GM23338 (cell line): ENCODE measurements around the gene ARHGEF28. TPM values are rescaled to one million over a fixed set of nuclear protein-coding genes. Genes with fewer than 3 reads are reported as not detected.

Experiments used
- ATAC-seq: fragments of 200-7000 bp; cut with Tn5 transposase; 3 replicates; pipeline ENCODE4 v1.9.1; 2020
- DNase-seq: peaks from one replicate; pipeline ENCODE4 v3.0.0-alpha.2; 2015; ENCODE audit warnings: low spot score
- H2AFZ ChIP-seq: fragments of 200-600 bp; sonication (generic); 2 replicates; pipeline ENCODE4 v1.8.0; 2016; ENCODE audit warnings: antibody characterized with exemption, mild to moderate bottlenecking, moderate library complexity
- H3F3A ChIP-seq: fragments of 200-600 bp; sonication (generic); replicated peaks from 2 replicates; pipeline ENCODE4 v1.8.0; 2017; ENCODE audit warnings: antibody characterized with exemption, mixed run types, low read depth
- H3K27ac ChIP-seq: fragments of 200-600 bp; sonication (generic); 2 replicates; pipeline ENCODE4 v1.6.1; 2016; ENCODE audit warnings: low read depth
- H3K27me3 ChIP-seq: fragments of 200-600 bp; sonication (generic); 2 replicates; pipeline ENCODE4 v1.8.0; 2016; ENCODE audit warnings: mild to moderate bottlenecking, mixed run types, moderate library complexity; ENCODE audit not compliant: insufficient read depth
- H3K36me3 ChIP-seq: fragments of 200-600 bp; sonication (generic); 2 replicates; pipeline ENCODE4 v1.8.0; 2016; ENCODE audit warnings: mild to moderate bottlenecking; ENCODE audit not compliant: insufficient read depth
- H3K4me1 ChIP-seq: fragments of 200-600 bp; sonication (generic); 2 replicates; pipeline ENCODE4 v1.8.0; 2016; ENCODE audit warnings: mild to moderate bottlenecking, moderate library complexity; ENCODE audit not compliant: insufficient read depth
- H3K4me2 ChIP-seq: fragments of 200-600 bp; sonication (generic); 2 replicates; pipeline ENCODE4 v1.7.1; 2017; ENCODE audit warnings: mixed run types
- H3K4me3 ChIP-seq: fragments of 200-600 bp; sonication (generic); 2 replicates; pipeline ENCODE4 v1.6.1; 2016; ENCODE audit warnings: mixed run types
- H3K79me2 ChIP-seq: fragments of 200-600 bp; sonication (generic); replicated peaks from 2 replicates; pipeline ENCODE4 v1.8.0; 2017; ENCODE audit warnings: mild to moderate bottlenecking; ENCODE audit not compliant: insufficient read depth
- H3K9me2 ChIP-seq: fragments of 200-600 bp; sonication (generic); 2 replicates; pipeline ENCODE4 v1.8.0; 2017; ENCODE audit not compliant: insufficient read depth
- H4K20me1 ChIP-seq: fragments of 200-600 bp; sonication (generic); replicated peaks from 2 replicates; pipeline ENCODE4 v1.8.0; 2017; ENCODE audit warnings: mild to moderate bottlenecking; ENCODE audit not compliant: insufficient read depth
- H3K27ac Mint-ChIP-seq: 2 replicates; pipeline ENCODE4 v1.8.0; 2020; ENCODE audit warnings: inconsistent platforms, mild to moderate bottlenecking, moderate library complexity, mixed read lengths
- H3K27me3 Mint-ChIP-seq: 3 replicates; pipeline ENCODE4 v1.8.0; 2022; ENCODE audit warnings: low read depth, mild to moderate bottlenecking, moderate library complexity, mixed read lengths, inconsistent platforms; ENCODE audit not compliant: insufficient read depth, poor library complexity
- H3K36me3 Mint-ChIP-seq: 3 replicates; pipeline ENCODE4 v1.8.0; 2021; ENCODE audit warnings: low read depth, mild to moderate bottlenecking, inconsistent platforms, moderate library complexity, mixed read lengths
- H3K4me1 Mint-ChIP-seq: 3 replicates; pipeline ENCODE4 v1.8.0; 2020; ENCODE audit warnings: mild to moderate bottlenecking, inconsistent platforms, mixed read lengths
- H3K4me3 Mint-ChIP-seq: 3 replicates; pipeline ENCODE4 v1.8.0; 2021; ENCODE audit warnings: moderate library complexity, mild to moderate bottlenecking, inconsistent platforms, mixed read lengths
- H3K9me3 Mint-ChIP-seq: 3 replicates; pipeline ENCODE4 v1.8.0; 2020; ENCODE audit warnings: moderate library complexity, mild to moderate bottlenecking, inconsistent platforms, mixed read lengths
- EZH2 ChIP-seq: fragments of 200-600 bp; sonication (generic); IDR thresholded peaks from one replicate; pipeline ENCODE4 v1.8.0; 2017; ENCODE audit warnings: antibody characterized with exemption, mild to moderate bottlenecking, low read depth; ENCODE audit not compliant: unreplicated experiment
- EZH2phosphoT487 ChIP-seq: fragments of 200-600 bp; sonication (generic); IDR thresholded peaks from one replicate; pipeline ENCODE4 v1.8.1; 2018; ENCODE audit warnings: antibody characterized with exemption; ENCODE audit not compliant: unreplicated experiment
- JUNB ChIP-seq: IDR thresholded peaks from one replicate; pipeline ENCODE4 v1.6.1; 2016; ENCODE audit warnings: antibody characterized with exemption; ENCODE audit not compliant: unreplicated experiment
- POLR2AphosphoS5 ChIP-seq: IDR thresholded peaks from 2 replicates; pipeline ENCODE4 v1.6.1; 2016; ENCODE audit warnings: antibody characterized with exemption, low read depth
- ZNF114 ChIP-seq: fragments of 250-450 bp; sonication (Bioruptor Pico); IDR thresholded peaks from 2 replicates; pipeline ENCODE4 v1.5.0; 2020; ENCODE audit warnings: mild to moderate bottlenecking, moderate library complexity
- ZNF331 ChIP-seq: fragments of 250-450 bp; sonication (Bioruptor Pico); IDR thresholded peaks from 2 replicates; pipeline ENCODE4 v1.5.0; 2020; ENCODE audit warnings: low read depth, mild to moderate bottlenecking, moderate library complexity
- polyA plus RNA-seq: library from polyadenylated mRNA; unstranded; fragments of >200 nt; fragmentation: Nextera tagmentation; extraction: Ambion mirVana; gene quantifications from 2 replicates; pipeline ENCODE4 v1.2.1, GENCODE V29; 2016
- total RNA-seq: library from RNA; depleted of rRNA; stranded (reverse); fragments of >200 nt; shearing (Covaris generic); gene quantifications from 2 replicates; pipeline ENCODE4 v1.2.3, GENCODE V29; 2014
- TF ChIP-seq, protein P1 (sequence below), 2 experiments: fragments of 200-600 bp in 1 of 2; sonication (generic) in 1 of 2; conservative IDR thresholded peaks; 2 replicates each; pipeline versions ENCODE4 v1.5.1 to v1.6.1; 2016 to 2017; ENCODE audit warnings: antibody characterized with exemption in 2 of 2, low read depth in 2 of 2, mild to moderate bottlenecking in 2 of 2, moderate library complexity in 1 of 2
- TF ChIP-seq, protein P2 (sequence below): IDR thresholded peaks from 2 replicates; pipeline ENCODE4 v1.6.1; 2016; ENCODE audit warnings: antibody characterized with exemption
- TF ChIP-seq, protein P3 (sequence below): fragments of 250-450 bp; sonication (Bioruptor Pico); IDR thresholded peaks from 2 replicates; pipeline ENCODE4 v1.5.0; 2020; ENCODE audit warnings: mild to moderate bottlenecking, moderate library complexity

Gene ARHGEF28
- total and polyA plus RNA-seq, 2 experiments from 2014 or later, result 0.39 to 1.0 TPM

DNA sequence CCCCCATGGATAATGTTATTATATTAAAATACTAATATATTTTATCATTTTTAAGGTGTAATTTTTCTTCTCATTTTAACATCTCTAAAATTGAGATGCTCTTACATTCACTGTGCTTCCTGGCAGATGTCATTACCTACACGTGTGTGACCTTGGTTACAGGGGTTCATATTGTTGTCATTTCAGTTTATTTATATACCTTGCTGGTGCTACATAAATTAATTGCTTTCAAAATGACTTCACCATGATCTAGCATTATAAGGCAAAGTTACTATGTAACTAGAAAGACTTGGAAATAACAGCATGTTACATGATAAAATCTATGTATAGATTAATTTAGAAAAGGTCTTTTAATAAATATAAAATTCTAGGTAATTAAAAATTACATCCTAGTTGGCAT is 60.9 kb downstream of the ARHGEF28 start:
- ATAC-seq, result no peak
- no peak overlapping the region for H3K27ac Mint-ChIP-seq
- H3K4me3 Mint-ChIP-seq, result no peak overlapping the region
- no peaks in the 10 kb centered on the region for H3K27me3 Mint-ChIP-seq
- no peaks in the 10 kb centered on the region for H3K9me2 ChIP-seq
- DNase-seq, result no peak
- H3K27me3 ChIP-seq, result no peaks in the 10 kb centered on the region
- H3K4me2 ChIP-seq, result no peak overlapping the region
- H3F3A ChIP-seq, result no peaks in the 10 kb centered on the region
- no peak overlapping the region for H3K4me3 ChIP-seq
- no peaks in the 10 kb centered on the region for H3K36me3 Mint-ChIP-seq
- no peak overlapping the region for H3K27ac ChIP-seq
- H4K20me1 ChIP-seq, result no peaks in the 10 kb centered on the region
- H3K9me3 Mint-ChIP-seq, result no peaks in the 10 kb centered on the region
- TF ChIP-seq JUNB (no peak), EZH2phosphoT487 (no peak), ZNF114 (no peak), POLR2AphosphoS5 (no peak), ZNF331 (CRISPR knock-in tag) (no peak), EZH2 (no peak)
- TF ChIP-seq, protein P1, sequence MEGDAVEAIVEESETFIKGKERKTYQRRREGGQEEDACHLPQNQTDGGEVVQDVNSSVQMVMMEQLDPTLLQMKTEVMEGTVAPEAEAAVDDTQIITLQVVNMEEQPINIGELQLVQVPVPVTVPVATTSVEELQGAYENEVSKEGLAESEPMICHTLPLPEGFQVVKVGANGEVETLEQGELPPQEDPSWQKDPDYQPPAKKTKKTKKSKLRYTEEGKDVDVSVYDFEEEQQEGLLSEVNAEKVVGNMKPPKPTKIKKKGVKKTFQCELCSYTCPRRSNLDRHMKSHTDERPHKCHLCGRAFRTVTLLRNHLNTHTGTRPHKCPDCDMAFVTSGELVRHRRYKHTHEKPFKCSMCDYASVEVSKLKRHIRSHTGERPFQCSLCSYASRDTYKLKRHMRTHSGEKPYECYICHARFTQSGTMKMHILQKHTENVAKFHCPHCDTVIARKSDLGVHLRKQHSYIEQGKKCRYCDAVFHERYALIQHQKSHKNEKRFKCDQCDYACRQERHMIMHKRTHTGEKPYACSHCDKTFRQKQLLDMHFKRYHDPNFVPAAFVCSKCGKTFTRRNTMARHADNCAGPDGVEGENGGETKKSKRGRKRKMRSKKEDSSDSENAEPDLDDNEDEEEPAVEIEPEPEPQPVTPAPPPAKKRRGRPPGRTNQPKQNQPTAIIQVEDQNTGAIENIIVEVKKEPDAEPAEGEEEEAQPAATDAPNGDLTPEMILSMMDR (conservative IDR thresholded peaks at IDR 0.05; ENCODE audit: low read depth in 2 of 2), result no peak
- TF ChIP-seq, protein P2, sequence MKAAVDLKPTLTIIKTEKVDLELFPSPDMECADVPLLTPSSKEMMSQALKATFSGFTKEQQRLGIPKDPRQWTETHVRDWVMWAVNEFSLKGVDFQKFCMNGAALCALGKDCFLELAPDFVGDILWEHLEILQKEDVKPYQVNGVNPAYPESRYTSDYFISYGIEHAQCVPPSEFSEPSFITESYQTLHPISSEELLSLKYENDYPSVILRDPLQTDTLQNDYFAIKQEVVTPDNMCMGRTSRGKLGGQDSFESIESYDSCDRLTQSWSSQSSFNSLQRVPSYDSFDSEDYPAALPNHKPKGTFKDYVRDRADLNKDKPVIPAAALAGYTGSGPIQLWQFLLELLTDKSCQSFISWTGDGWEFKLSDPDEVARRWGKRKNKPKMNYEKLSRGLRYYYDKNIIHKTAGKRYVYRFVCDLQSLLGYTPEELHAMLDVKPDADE, result no peak
- TF ChIP-seq, protein P3, sequence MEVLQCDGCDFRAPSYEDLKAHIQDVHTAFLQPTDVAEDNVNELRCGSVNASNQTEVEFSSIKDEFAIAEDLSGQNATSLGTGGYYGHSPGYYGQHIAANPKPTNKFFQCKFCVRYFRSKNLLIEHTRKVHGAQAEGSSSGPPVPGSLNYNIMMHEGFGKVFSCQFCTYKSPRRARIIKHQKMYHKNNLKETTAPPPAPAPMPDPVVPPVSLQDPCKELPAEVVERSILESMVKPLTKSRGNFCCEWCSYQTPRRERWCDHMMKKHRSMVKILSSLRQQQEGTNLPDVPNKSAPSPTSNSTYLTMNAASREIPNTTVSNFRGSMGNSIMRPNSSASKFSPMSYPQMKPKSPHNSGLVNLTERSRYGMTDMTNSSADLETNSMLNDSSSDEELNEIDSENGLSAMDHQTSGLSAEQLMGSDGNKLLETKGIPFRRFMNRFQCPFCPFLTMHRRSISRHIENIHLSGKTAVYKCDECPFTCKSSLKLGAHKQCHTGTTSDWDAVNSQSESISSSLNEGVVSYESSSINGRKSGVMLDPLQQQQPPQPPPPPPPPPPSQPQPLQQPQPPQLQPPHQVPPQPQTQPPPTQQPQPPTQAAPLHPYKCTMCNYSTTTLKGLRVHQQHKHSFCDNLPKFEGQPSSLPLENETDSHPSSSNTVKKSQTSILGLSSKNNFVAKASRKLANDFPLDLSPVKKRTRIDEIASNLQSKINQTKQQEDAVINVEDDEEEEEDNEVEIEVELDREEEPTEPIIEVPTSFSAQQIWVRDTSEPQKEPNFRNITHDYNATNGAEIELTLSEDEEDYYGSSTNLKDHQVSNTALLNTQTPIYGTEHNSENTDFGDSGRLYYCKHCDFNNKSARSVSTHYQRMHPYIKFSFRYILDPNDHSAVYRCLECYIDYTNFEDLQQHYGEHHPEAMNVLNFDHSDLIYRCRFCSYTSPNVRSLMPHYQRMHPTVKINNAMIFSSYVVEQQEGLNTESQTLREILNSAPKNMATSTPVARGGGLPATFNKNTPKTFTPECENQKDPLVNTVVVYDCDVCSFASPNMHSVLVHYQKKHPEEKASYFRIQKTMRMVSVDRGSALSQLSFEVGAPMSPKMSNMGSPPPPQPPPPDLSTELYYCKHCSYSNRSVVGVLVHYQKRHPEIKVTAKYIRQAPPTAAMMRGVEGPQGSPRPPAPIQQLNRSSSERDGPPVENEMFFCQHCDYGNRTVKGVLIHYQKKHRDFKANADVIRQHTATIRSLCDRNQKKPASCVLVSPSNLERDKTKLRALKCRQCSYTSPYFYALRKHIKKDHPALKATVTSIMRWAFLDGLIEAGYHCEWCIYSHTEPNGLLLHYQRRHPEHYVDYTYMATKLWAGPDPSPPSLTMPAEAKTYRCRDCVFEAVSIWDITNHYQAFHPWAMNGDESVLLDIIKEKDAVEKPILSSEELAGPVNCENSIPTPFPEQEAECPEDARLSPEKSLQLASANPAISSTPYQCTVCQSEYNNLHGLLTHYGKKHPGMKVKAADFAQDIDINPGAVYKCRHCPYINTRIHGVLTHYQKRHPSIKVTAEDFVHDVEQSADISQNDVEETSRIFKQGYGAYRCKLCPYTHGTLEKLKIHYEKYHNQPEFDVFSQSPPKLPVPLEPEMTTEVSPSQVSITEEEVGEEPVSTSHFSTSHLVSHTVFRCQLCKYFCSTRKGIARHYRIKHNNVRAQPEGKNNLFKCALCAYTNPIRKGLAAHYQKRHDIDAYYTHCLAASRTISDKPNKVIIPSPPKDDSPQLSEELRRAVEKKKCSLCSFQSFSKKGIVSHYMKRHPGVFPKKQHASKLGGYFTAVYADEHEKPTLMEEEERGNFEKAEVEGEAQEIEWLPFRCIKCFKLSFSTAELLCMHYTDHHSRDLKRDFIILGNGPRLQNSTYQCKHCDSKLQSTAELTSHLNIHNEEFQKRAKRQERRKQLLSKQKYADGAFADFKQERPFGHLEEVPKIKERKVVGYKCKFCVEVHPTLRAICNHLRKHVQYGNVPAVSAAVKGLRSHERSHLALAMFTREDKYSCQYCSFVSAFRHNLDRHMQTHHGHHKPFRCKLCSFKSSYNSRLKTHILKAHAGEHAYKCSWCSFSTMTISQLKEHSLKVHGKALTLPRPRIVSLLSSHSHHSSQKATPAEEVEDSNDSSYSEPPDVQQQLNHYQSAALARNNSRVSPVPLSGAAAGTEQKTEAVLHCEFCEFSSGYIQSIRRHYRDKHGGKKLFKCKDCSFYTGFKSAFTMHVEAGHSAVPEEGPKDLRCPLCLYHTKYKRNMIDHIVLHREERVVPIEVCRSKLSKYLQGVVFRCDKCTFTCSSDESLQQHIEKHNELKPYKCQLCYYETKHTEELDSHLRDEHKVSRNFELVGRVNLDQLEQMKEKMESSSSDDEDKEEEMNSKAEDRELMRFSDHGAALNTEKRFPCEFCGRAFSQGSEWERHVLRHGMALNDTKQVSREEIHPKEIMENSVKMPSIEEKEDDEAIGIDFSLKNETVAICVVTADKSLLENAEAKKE (CRISPR knock-in tag), result no peak
- H3K4me1 ChIP-seq, result no peaks in the 10 kb centered on the region
- no peaks in the 10 kb centered on the region; the same call in 1 of the 2 replicates for H3K36me3 ChIP-seq
- no peak overlapping the region for H2AFZ ChIP-seq
- H3K4me1 Mint-ChIP-seq, result no peaks in the 10 kb centered on the region
- no peaks in the 10 kb centered on the region for H3K79me2 ChIP-seq
